Mesendoderm (in vitro differentiated cells): ENCODE measurements around the gene MELK. TPM values are rescaled to one million over a fixed set of nuclear protein-coding genes. Genes with fewer than 3 reads are reported as not detected.
"Not testable (repeated sequence)": the region's sequence is repeated elsewhere in the genome, so short reads cannot be mapped to it uniquely, and the experiment has no call there.

Source experiments
- DNase-seq: peaks from one replicate; pipeline ENCODE4 v3.0.0; 2013
- H2AK5ac ChIP-seq: 2 replicates; pipeline ENCODE4 v1.6.1; 2013; ENCODE audit warnings: low read length, inconsistent platforms
- H2BK120ac ChIP-seq: 2 replicates; pipeline ENCODE4 v1.6.1; 2013; ENCODE audit warnings: low read depth, mild to moderate bottlenecking, low read length, moderate library complexity, mixed read lengths
- H2BK15ac ChIP-seq: replicated peaks from 2 replicates; pipeline ENCODE4 v1.6.1; 2013; ENCODE audit warnings: low read depth, mild to moderate bottlenecking, moderate library complexity
- H2BK5ac ChIP-seq: 2 replicates; pipeline ENCODE4 v1.6.1; 2013; ENCODE audit warnings: low read length, inconsistent platforms
- H3K18ac ChIP-seq: 2 replicates; pipeline ENCODE4 v1.6.1; 2013; ENCODE audit warnings: mild to moderate bottlenecking, low read length, mixed read lengths
- H3K23ac ChIP-seq: one replicate; pipeline ENCODE4 v1.6.1; 2013; ENCODE audit warnings: low read length
- H3K27ac ChIP-seq: 2 replicates; pipeline ENCODE4 v1.5.1; 2013; ENCODE audit warnings: low read depth, mild to moderate bottlenecking, inconsistent platforms, low read length, moderate library complexity
- H3K27me3 ChIP-seq: 2 replicates; pipeline ENCODE4 v1.6.1; 2013; ENCODE audit warnings: low read length, control low read depth, mild to moderate bottlenecking, inconsistent platforms; ENCODE audit not compliant: insufficient read depth, poor library complexity
- H3K36me3 ChIP-seq: 2 replicates; pipeline ENCODE4 v1.6.1; 2013; ENCODE audit warnings: low read length, inconsistent platforms; ENCODE audit not compliant: control insufficient read depth, insufficient read depth
- H3K4ac ChIP-seq: one replicate; pipeline ENCODE4 v1.6.1; 2013; ENCODE audit warnings: low read depth, mild to moderate bottlenecking, low read length, moderate library complexity
- H3K4me1 ChIP-seq: 2 replicates; pipeline ENCODE4 v1.6.1; 2013; ENCODE audit warnings: low read depth, low read length, inconsistent platforms; ENCODE audit not compliant: control insufficient read depth
- H3K4me2 ChIP-seq: 2 replicates; pipeline ENCODE4 v1.6.1; 2013; ENCODE audit warnings: low read length
- H3K4me3 ChIP-seq: 2 replicates; pipeline ENCODE4 v1.5.1; 2013; ENCODE audit warnings: mild to moderate bottlenecking, low read length
- H3K56ac ChIP-seq: one replicate; pipeline ENCODE4 v1.6.1; 2013; ENCODE audit warnings: low read length
- H3K79me1 ChIP-seq: 2 replicates; pipeline ENCODE4 v1.6.1; 2013; ENCODE audit warnings: low read length, inconsistent platforms
- H3K79me2 ChIP-seq: 2 replicates; pipeline ENCODE4 v1.6.1; 2013; ENCODE audit warnings: mild to moderate bottlenecking, low read length; ENCODE audit not compliant: control insufficient read depth, insufficient read depth
- H3K9ac ChIP-seq: 2 replicates; pipeline ENCODE4 v1.6.1; 2013; ENCODE audit warnings: low read length, inconsistent platforms
- H4K5ac ChIP-seq: one replicate; pipeline ENCODE4 v1.6.1; 2013; ENCODE audit warnings: low read length
- H4K8ac ChIP-seq: one replicate; pipeline ENCODE4 v1.6.1; 2013; ENCODE audit warnings: low read depth, mild to moderate bottlenecking, control low read depth, low read length, moderate library complexity
- WGBS: extraction: QIAGEN DNeasy Blood & Tissue Kit; methylation state at CpG from one replicate; pipeline ENCODE4 v1.1.7; 2013; ENCODE audit warnings: low lambda C conversion rate, missing lambda C conversion rate; ENCODE audit not compliant: insufficient coverage; ENCODE audit errors: extremely low coverage; 5-methylcytosine and 5-hydroxymethylcytosine counted together
- polyA plus RNA-seq, 2 experiments: library from polyadenylated mRNA; stranded (reverse); fragments of 200-250 nt; gene quantifications; one replicate each; pipeline ENCODE4 v1.2.3, GENCODE V29; 2013

The MELK gene
- polyA plus RNA-seq (2013, experiment 1 of 2): 44.1 TPM
- polyA plus RNA-seq (2013, experiment 2 of 2): 46.1 TPM

GRCh38 chr9:36572515-36573418 is at the start of gene MELK:
Gene MELK (plus strand): TSS chr9:36572895. CDS start chr9:36581682, 8,787 bp downstream.
- Histone ChIP-seq H2BK15ac (no peak within 1 kb of the TSS), H3K27me3 (no peaks in the 10 kb centered on the region), H3K23ac (peak within 1 kb of the TSS; percentile 67), H3K4me2 (peak within 1 kb of the TSS; percentile 88), H3K4me3 (peak within 1 kb of the TSS; percentile 98), H3K79me1 (peaks cover 5% of the 10 kb centered on the region), H4K5ac (no peak within 1 kb of the TSS), H2BK5ac (peak within 1 kb of the TSS; percentile 26), H3K9ac (peak within 1 kb of the TSS; percentile 89), H3K18ac (peak within 1 kb of the TSS; percentile 86), H4K8ac (peak within 1 kb of the TSS; percentile 78), H2BK120ac (no peak within 1 kb of the TSS), H3K36me3 (no peaks in the 10 kb centered on the region), H2AK5ac (no peak within 1 kb of the TSS), H3K4me1 (peaks cover 2% of the 10 kb centered on the region), H3K27ac (peak within 1 kb of the TSS; percentile 94), H3K4ac (peak within 1 kb of the TSS; percentile 62), H3K79me2 (peaks cover 38% of the 10 kb centered on the region), H3K56ac (peak within 1 kb of the TSS; percentile 93)
- WGBS: no CpG with 5 or more reads among the region's 74 CpGs
- DNase-seq: peak; percentile 92

- WGBS: no CpG with 5 or more reads among the region's 2 CpGs
- no peak overlapping the region for H4K5ac ChIP-seq
These were observed 42.5 kb upstream of the MELK start for GRCh38 chr9:36530224-36530623.

DNA sequence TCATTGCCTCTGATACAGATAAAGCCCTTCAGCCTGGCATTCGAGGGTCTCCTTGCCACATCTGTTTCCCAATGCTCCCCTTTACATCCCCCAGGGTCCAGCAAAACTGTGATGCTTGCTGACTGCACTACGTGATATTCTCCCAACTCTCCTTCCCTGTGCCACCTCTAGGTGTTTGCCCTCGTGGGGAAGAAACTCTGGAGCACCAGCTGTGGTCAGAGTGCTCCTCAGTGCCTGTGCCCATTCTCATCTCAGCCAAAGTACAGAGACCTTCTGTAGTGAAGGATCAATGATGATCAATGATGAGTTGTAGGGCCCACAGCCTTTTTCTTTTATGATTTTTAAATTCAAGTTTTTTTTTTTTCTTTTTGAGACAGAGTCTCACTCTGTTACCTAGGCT is 40.3 kb upstream of the MELK start:
- Histone ChIP-seq H2AK5ac (no peak overlapping the region), H3K27ac (no peak overlapping the region), H3K4me2 (no peak overlapping the region), H3K9ac (no peak overlapping the region), H4K8ac (no peak overlapping the region), H3K79me1 (no peaks in the 10 kb centered on the region), H3K18ac (no peak overlapping the region), H3K27me3 (no peaks in the 10 kb centered on the region), H2BK5ac (no peak overlapping the region), H3K36me3 (no peaks in the 10 kb centered on the region), H3K56ac (no peak overlapping the region), H4K5ac (no peak overlapping the region), H3K4me3 (no peak overlapping the region), H3K79me2 (no peaks in the 10 kb centered on the region), H3K4me1 (no peaks in the 10 kb centered on the region), H2BK120ac (no peak overlapping the region), H3K4ac (no peak overlapping the region), H3K23ac (no peak overlapping the region), H2BK15ac (no peak overlapping the region)
- no CpG with 5 or more reads among the region's 3 CpGs for WGBS
- no peak for DNase-seq

More at GRCh38 chr9:36530224-36530623, 42.5 kb upstream of the MELK start:
- H4K8ac ChIP-seq: no peak overlapping the region
- no peak overlapping the region for H3K18ac ChIP-seq
- no peak overlapping the region for H2BK120ac ChIP-seq
- no peak for DNase-seq
- H2BK5ac ChIP-seq: no peak overlapping the region
- H2BK15ac ChIP-seq: no peak overlapping the region
- H3K56ac ChIP-seq: no peak overlapping the region
- no peak overlapping the region for H3K27ac ChIP-seq
- no peaks in the 10 kb centered on the region for H3K79me1 ChIP-seq
- H3K36me3 ChIP-seq: no peaks in the 10 kb centered on the region
- no peak overlapping the region for H3K4me3 ChIP-seq
- no peak overlapping the region for H3K9ac ChIP-seq
- H3K79me2 ChIP-seq: no peaks in the 10 kb centered on the region
- H2AK5ac ChIP-seq: no peak overlapping the region
- H3K4ac ChIP-seq: no peak overlapping the region
- no peak overlapping the region for H3K23ac ChIP-seq
- H3K4me1 ChIP-seq: no peaks in the 10 kb centered on the region
- H3K4me2 ChIP-seq: no peak overlapping the region
- H3K27me3 ChIP-seq: no peaks in the 10 kb centered on the region

- H3K4me1 ChIP-seq, H3K79me2 ChIP-seq, H3K27ac ChIP-seq, H3K4me2 ChIP-seq, H3K23ac ChIP-seq, H4K5ac ChIP-seq, H4K8ac ChIP-seq, H3K4ac ChIP-seq, H3K4me3 ChIP-seq, H2BK15ac ChIP-seq, H3K9ac ChIP-seq, H3K79me1 ChIP-seq, H3K18ac ChIP-seq, H3K27me3 ChIP-seq, H2BK120ac ChIP-seq, H2AK5ac ChIP-seq, H2BK5ac ChIP-seq, DNase-seq, H3K36me3 ChIP-seq, H3K56ac ChIP-seq: not testable (repeated sequence)
- WGBS: no CpG with 5 or more reads among the region's 6 CpGs
These were observed 39.0 kb upstream of the MELK start for GRCh38 chr9:36533726-36534125.

GRCh38 chr9:36535107-36535506 is 37.6 kb upstream of the MELK start:
- no peak overlapping the region for H3K9ac ChIP-seq
- no peaks in the 10 kb centered on the region for H3K79me1 ChIP-seq
- no peak overlapping the region for H4K8ac ChIP-seq
- H3K27ac ChIP-seq: no peak overlapping the region
- H3K4me2 ChIP-seq: no peak overlapping the region
- no peaks in the 10 kb centered on the region for H3K79me2 ChIP-seq
- H2AK5ac ChIP-seq: no peak overlapping the region
- DNase-seq: peak; percentile 36
- H4K5ac ChIP-seq: no peak overlapping the region
- H2BK15ac ChIP-seq: no peak overlapping the region
- H3K4me1 ChIP-seq: no peaks in the 10 kb centered on the region
- no peak overlapping the region for H2BK120ac ChIP-seq
- H3K36me3 ChIP-seq: no peaks in the 10 kb centered on the region
- H3K23ac ChIP-seq: no peak overlapping the region
- no peak overlapping the region for H3K56ac ChIP-seq
- H2BK5ac ChIP-seq: no peak overlapping the region
- no peak overlapping the region for H3K4me3 ChIP-seq
- H3K18ac ChIP-seq: no peak overlapping the region
- no peak overlapping the region for H3K4ac ChIP-seq
- no peaks in the 10 kb centered on the region for H3K27me3 ChIP-seq
- WGBS: no CpG with 5 or more reads among the region's 1 CpG
